Measurements from ENCODE around the gene CD209.

GRCh38 chr19:7783991-7784423 is 36.7 kb upstream of the CD209 start:
- TF ChIP-seq POLR2A (IDR thresholded peaks at IDR 0.05; ENCODE audit: low read length) (no peak), GATA1 (IDR thresholded peaks at IDR 0.05; ENCODE audit: low read depth, low read length) (no peak)

All from erythroblast (primary cell).